ENCODE measurements around the gene C1RL.
"Not testable (repeated sequence)": the region's sequence is repeated elsewhere in the genome, so short reads cannot be mapped to it uniquely, and the experiment has no call there.

C1RL gene

GRCh38 chr12:7061596-7061995 is 47.4 kb downstream of the C1RL start:
- DNase-seq (ENCODE audit: low read depth) = no peak

- DNase-seq (ENCODE audit: low read depth) = no peak
Observed at GRCh38 chr12:7061138-7061537, 47.9 kb downstream of the C1RL start.

- peak; percentile 97 for DNase-seq (ENCODE audit: low read depth)
Observed at GRCh38 chr12:7060353-7060954, 48.6 kb downstream of the C1RL start, which contains the start of gene C1S. TSS of gene C1S (plus strand) at chr12:7060718. CDS start at chr12:7061913, 1,195 bp downstream.

- DNase-seq (ENCODE audit: low read depth) = no peak
Observed at GRCh38 chr12:7059780-7060179, 49.2 kb downstream of the C1RL start.

GRCh38 chr12:7058850-7059395 is 50.1 kb downstream of the C1RL start:
- no peak for DNase-seq (ENCODE audit: low read depth)

- no peak for DNase-seq (ENCODE audit: low read depth)
Observed at GRCh38 chr12:7058163-7058845, 50.7 kb downstream of the C1RL start.

- not testable (repeated sequence) for DNase-seq (ENCODE audit: low read depth)
Observed at GRCh38 chr12:7055736-7056135, 53.3 kb downstream of the C1RL start.

- no peak for DNase-seq (ENCODE audit: low read depth)
Observed at GRCh38 chr12:7054925-7055324, 54.1 kb downstream of the C1RL start.

GRCh38 chr12:7049973-7050372 is 59.0 kb downstream of the C1RL start:
- DNase-seq (ENCODE audit: low read depth) = not testable (repeated sequence)

GRCh38 chr12:7049445-7049951 is 59.5 kb downstream of the C1RL start:
- DNase-seq (ENCODE audit: low read depth) = not testable (repeated sequence)

- no peak for DNase-seq (ENCODE audit: low read depth)
Observed at GRCh38 chr12:7047306-7047705, 61.7 kb downstream of the C1RL start.

- no peak for DNase-seq (ENCODE audit: low read depth)
Observed at GRCh38 chr12:7046383-7047105, 62.5 kb downstream of the C1RL start.

- no peak for DNase-seq (ENCODE audit: low read depth)
Observed at GRCh38 chr12:7045913-7046312, 63.1 kb downstream of the C1RL start.

All from GM04503 (cell line).